Thymus (tissue), 11 donors: ENCODE results near the gene SDS. TPM values are rescaled to one million over a fixed set of nuclear protein-coding genes. Genes with fewer than 3 reads are reported as not detected.

ENCODE experiments used
- DNase-seq, 9 donors: peaks; one replicate each; pipeline ENCODE4 v3.0.0-alpha.2; 2013; ENCODE audit warnings: low spot score in 9 of 9, low read depth in 6 of 9, missing footprints in 1 of 9
- H3K27ac ChIP-seq, 2 donors: one replicate each; pipeline ENCODE4 v1.5.1; 2013; ENCODE audit warnings: control low read depth in 1 of 2, low read depth in 1 of 2, low read length in 1 of 2, mild to moderate bottlenecking in 1 of 2, moderate library complexity in 1 of 2
- H3K27me3 ChIP-seq, 2 donors: one replicate each; pipeline ENCODE4 v1.5.1; 2013; ENCODE audit warnings: low read length in 1 of 2; ENCODE audit not compliant: control insufficient read depth in 2 of 2, insufficient read depth in 1 of 2
- H3K36me3 ChIP-seq, 2 donors: one replicate each; pipeline ENCODE4 v1.5.1; 2013; ENCODE audit warnings: low read length in 1 of 2, mild to moderate bottlenecking in 1 of 2, moderate library complexity in 1 of 2; ENCODE audit not compliant: control insufficient read depth in 2 of 2, insufficient read depth in 2 of 2
- H3K4me1 ChIP-seq, 2 donors: one replicate each; pipeline ENCODE4 v1.5.1; 2013; ENCODE audit warnings: low read length in 2 of 2; ENCODE audit not compliant: control insufficient read depth in 2 of 2, insufficient read depth in 2 of 2
- H3K4me3 ChIP-seq, 2 donors: one replicate each; pipeline ENCODE4 v1.5.1; 2013; ENCODE audit warnings: low read length in 2 of 2, control low read depth in 1 of 2, mild to moderate bottlenecking in 1 of 2
- H3K9me3 ChIP-seq, 2 donors: one replicate each; pipeline ENCODE4 v1.5.1; 2013; ENCODE audit warnings: low read length in 1 of 2, mild to moderate bottlenecking in 1 of 2; ENCODE audit not compliant: control insufficient read depth in 2 of 2, insufficient read depth in 1 of 2
- WGBS: extraction: QIAGEN DNeasy Blood & Tissue Kit; methylation state at CpG from one replicate; pipeline ENCODE4 v1.1.7; 2013; 5-methylcytosine and 5-hydroxymethylcytosine counted together
- polyA plus RNA-seq: library from polyadenylated mRNA; stranded (reverse); fragments of 200-250 nt; gene quantifications from one replicate; pipeline ENCODE4 v1.2.3, GENCODE V29; 2013
- total RNA-seq: library from RNA; stranded (reverse); fragments of 120-200 nt; gene quantifications from one replicate; pipeline ENCODE4 v1.2.4, GENCODE V29; 2013
- donor health status: healthy.

SDS gene
- total and polyA plus RNA-seq, 2 donors: 0.52 to 26.3 TPM

- H3K4me1 ChIP-seq: no peaks in the 10 kb centered on the region
- no peak overlapping the region for H3K27ac ChIP-seq
- no peaks in the 10 kb centered on the region for H3K36me3 ChIP-seq
- no peaks in the 10 kb centered on the region for H3K9me3 ChIP-seq
- 82% methylated on average over 3 of the region's 3 CpGs for WGBS
- H3K27me3 ChIP-seq: no peaks in the 10 kb centered on the region
- no peak overlapping the region for H3K4me3 ChIP-seq
- DNase-seq: no peak
These were observed 29.7 kb downstream of the SDS start for GRCh38 chr12:113373969-113374368.

GRCh38 chr12:113373440-113373839 lies 30.2 kb downstream of the SDS start:
- Histone ChIP-seq H3K27me3 (no peaks in the 10 kb centered on the region), H3K4me1 (no peaks in the 10 kb centered on the region), H3K36me3 (no peaks in the 10 kb centered on the region), H3K4me3 (no peak overlapping the region), H3K9me3 (no peaks in the 10 kb centered on the region), H3K27ac (no peak overlapping the region)
- DNase-seq: no peak
- WGBS: 97% methylated on average over 3 of the region's 3 CpGs

GRCh38 chr12:113372371-113372770 lies 31.3 kb downstream of the SDS start:
- H3K9me3 ChIP-seq: no peaks in the 10 kb centered on the region
- no peak for DNase-seq
- WGBS: 98% methylated on average over 9 of the region's 9 CpGs

DNA sequence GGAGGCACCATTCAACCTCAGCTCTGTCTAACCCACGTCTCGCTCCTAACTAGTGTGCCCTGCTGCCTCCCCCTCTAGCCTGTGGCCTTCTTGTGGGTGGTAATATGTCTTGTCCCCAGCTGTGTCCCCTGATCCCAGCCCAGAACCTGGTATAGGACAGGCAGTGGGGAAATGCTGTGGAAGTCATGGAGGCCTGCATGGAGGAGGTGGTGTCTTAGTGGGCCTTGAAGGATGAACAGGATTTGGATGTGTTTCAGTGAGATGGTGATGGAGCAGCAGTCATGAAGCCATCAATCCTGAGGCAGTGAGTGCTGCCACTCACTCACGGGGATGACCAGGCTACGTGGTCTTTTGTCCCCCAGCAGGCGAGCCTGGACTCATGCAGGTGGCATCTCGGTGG lies 31.9 kb downstream of the SDS start:
- 97% methylated on average over 6 of the region's 6 CpGs for WGBS
- H3K9me3 ChIP-seq: no peaks in the 10 kb centered on the region
- H3K4me1 ChIP-seq: no peaks in the 10 kb centered on the region
- no peak overlapping the region for H3K4me3 ChIP-seq
- DNase-seq: no peak
- no peaks in the 10 kb centered on the region for H3K36me3 ChIP-seq
- no peaks in the 10 kb centered on the region for H3K27me3 ChIP-seq
- H3K27ac ChIP-seq: no peak overlapping the region

More at GRCh38 chr12:113372371-113372770, 31.3 kb downstream of the SDS start:
- H3K27ac ChIP-seq: no peak overlapping the region
- H3K27me3 ChIP-seq: no peaks in the 10 kb centered on the region
- no peaks in the 10 kb centered on the region for H3K4me1 ChIP-seq
- H3K36me3 ChIP-seq: no peaks in the 10 kb centered on the region
- no peak overlapping the region for H3K4me3 ChIP-seq

- Histone ChIP-seq H3K9me3 (no peaks in the 10 kb centered on the region), H3K4me1 (no peaks in the 10 kb centered on the region), H3K27ac (no peak overlapping the region), H3K27me3 (no peaks in the 10 kb centered on the region), H3K4me3 (no peak overlapping the region), H3K36me3 (no peaks in the 10 kb centered on the region)
- WGBS: 88% methylated on average over 7 of the region's 7 CpGs
- no peak for DNase-seq
These were observed 32.6 kb downstream of the SDS start for GRCh38 chr12:113370923-113371682.

DNA sequence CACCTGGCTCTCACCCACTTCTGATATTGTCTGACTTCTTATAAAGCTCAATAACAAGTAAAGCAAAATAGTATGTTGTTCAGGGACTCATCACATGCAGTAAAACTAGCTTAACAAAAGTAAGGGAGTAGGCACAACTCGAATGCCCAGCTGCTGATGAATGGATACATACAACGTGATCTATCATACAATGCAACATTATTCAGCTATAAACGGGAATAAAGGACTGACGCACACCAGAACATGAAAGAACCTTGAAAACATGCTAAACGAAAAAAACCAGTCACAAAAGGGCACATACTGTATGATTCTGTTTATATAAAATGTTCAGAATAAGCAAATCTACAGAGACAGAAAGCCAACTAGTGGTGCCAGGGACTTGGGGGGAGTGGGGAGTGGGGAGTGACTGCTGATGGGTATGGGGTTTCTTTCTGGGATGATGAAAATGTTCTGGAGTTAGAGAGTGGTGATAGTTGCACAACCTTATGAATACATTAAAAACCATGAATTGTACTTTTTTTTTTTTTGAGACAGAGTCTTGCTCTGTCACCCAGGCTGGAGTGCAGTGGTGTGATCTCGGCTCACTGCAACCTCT lies 34.2 kb downstream of the SDS start:
- Histone ChIP-seq H3K36me3 (no peaks in the 10 kb centered on the region), H3K9me3 (no peaks in the 10 kb centered on the region), H3K27me3 (no peaks in the 10 kb centered on the region), H3K4me1 (no peaks in the 10 kb centered on the region), H3K4me3 (no peak overlapping the region), H3K27ac (no peak overlapping the region)
- 97% methylated on average over 6 of the region's 6 CpGs for WGBS
- DNase-seq: no peak

DNA sequence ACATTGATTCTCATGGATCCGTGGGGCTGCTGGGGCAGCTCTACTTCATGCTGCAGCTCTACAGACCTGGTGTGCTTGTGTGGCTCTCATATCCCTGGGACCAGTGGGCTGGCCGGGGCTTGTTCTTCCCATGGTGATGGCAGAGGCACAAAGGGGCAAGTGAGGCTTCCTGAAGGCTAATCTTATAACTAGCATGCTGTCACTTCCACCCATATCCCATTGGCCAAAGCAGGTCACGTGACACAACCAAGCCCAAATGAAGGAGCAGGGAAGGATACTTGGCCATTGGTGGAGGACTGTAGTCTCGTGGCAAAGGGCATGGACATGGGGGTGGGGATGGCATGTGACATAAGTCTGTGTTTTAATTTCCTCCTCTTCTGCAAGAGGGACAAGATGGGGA lies 35.4 kb downstream of the SDS start:
- Histone ChIP-seq H3K27me3 (no peaks in the 10 kb centered on the region), H3K27ac (no peak overlapping the region), H3K36me3 (no peaks in the 10 kb centered on the region), H3K9me3 (no peaks in the 10 kb centered on the region), H3K4me3 (no peak overlapping the region), H3K4me1 (no peaks in the 10 kb centered on the region)
- WGBS: 95% methylated on average over 4 of the region's 4 CpGs
- no peak for DNase-seq

GRCh38 chr12:113366827-113367226 lies 36.9 kb downstream of the SDS start:
- no peak for DNase-seq
- H3K9me3 ChIP-seq: no peaks in the 10 kb centered on the region
- H3K4me1 ChIP-seq: no peaks in the 10 kb centered on the region
- H3K27me3 ChIP-seq: no peaks in the 10 kb centered on the region
- H3K4me3 ChIP-seq: no peak overlapping the region
- H3K27ac ChIP-seq: no peak overlapping the region
- WGBS: 95% methylated on average over 4 of the region's 4 CpGs
- H3K36me3 ChIP-seq: no peaks in the 10 kb centered on the region

GRCh38 chr12:113365639-113366395 lies 37.9 kb downstream of the SDS start:
- Histone ChIP-seq H3K36me3 (no peaks in the 10 kb centered on the region), H3K27me3 (no peaks in the 10 kb centered on the region), H3K4me3 (no peak overlapping the region), H3K27ac (no peak overlapping the region), H3K9me3 (no peaks in the 10 kb centered on the region), H3K4me1 (no peaks in the 10 kb centered on the region)
- no peak for DNase-seq
- 96% methylated on average over 7 of the region's 7 CpGs for WGBS
